ENCODE measurements around the gene ACSF2. TPM values are rescaled to one million over a fixed set of nuclear protein-coding genes. Genes with fewer than 3 reads are reported as not detected.

ACSF2 gene
- total RNA-seq, 1 experiment from 2014 or later, result 72.7 TPM

DNA sequence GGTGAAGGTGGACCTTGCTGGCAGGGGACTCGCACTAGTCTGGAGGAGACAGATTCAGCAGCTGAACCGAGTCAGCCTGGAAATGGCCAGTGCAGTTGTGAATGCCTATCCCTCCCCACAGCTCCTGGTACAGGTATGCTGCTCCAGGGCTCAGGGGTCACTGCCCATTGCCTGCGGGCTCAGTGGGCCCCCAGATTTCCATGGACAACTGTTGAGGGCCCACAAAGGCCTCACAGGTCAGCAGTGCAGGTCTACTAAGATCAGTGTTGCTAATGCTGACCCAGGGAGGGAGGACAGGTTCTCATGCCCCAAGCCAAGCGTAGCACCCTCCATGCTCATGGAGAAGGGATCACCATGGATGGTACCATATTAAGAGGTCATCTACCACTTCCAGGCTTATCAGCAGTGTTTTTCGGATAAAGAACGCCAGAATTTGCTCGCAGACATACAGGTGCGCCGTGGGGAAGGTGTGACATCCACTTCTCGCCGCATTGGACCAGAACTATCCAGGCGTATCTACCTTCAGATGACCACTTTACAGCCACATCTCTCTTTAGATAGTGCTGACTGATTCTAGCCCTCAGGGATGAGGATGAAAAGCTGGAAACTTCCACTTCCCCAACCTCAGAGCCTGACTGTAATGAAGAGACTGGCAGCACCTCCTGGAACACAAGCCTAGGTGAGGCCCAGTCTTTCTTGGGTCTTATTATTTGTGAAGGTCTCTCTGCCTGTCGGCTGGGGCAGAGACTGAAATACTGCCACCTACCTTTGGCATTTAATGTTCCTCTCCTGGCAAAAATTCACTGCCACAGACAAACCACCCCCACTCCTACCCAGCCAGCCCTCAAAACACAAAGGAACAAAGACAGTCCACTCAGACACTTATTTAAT, 45.4 kb upstream of the ACSF2 start:
- no peak overlapping the region for H3K9ac ChIP-seq (ENCODE audit: low read length)
- TF ChIP-seq EZH2 (IDR thresholded peaks at IDR 0.05; ENCODE audit: low read length, unreplicated experiment), result no peak
- TF ChIP-seq, protein P1, sequence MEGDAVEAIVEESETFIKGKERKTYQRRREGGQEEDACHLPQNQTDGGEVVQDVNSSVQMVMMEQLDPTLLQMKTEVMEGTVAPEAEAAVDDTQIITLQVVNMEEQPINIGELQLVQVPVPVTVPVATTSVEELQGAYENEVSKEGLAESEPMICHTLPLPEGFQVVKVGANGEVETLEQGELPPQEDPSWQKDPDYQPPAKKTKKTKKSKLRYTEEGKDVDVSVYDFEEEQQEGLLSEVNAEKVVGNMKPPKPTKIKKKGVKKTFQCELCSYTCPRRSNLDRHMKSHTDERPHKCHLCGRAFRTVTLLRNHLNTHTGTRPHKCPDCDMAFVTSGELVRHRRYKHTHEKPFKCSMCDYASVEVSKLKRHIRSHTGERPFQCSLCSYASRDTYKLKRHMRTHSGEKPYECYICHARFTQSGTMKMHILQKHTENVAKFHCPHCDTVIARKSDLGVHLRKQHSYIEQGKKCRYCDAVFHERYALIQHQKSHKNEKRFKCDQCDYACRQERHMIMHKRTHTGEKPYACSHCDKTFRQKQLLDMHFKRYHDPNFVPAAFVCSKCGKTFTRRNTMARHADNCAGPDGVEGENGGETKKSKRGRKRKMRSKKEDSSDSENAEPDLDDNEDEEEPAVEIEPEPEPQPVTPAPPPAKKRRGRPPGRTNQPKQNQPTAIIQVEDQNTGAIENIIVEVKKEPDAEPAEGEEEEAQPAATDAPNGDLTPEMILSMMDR (conservative IDR thresholded peaks at IDR 0.05; ENCODE audit: low read depth, low read length), result peak; percentile 47
- no peak overlapping the region for H3K27ac ChIP-seq (ENCODE audit: low read length)
- no peak overlapping the region for H2AFZ ChIP-seq (ENCODE audit: low read length)
- ATAC-seq (peak; percentile 19), DNase-seq (peak; percentile 36)
- no peaks in the 10 kb centered on the region for H3K9me2 ChIP-seq (replicated peaks; ENCODE audit: low read length)
- ChIA-PET POLR2A (ENCODE audit: unreplicated experiment) (no interaction called here), CTCF (no interaction called here)
- BruUV-seq (replicated peaks), result no TSS peak
- peaks cover 57% of the 10 kb centered on the region for H3K36me3 ChIP-seq (ENCODE audit: low read depth, low read length)
- no peak overlapping the region for H3K4me2 ChIP-seq (ENCODE audit: low read length)
- no peaks in the 10 kb centered on the region for H3K79me2 ChIP-seq (ENCODE audit: low read length)
- H3K27me3 ChIP-seq (ENCODE audit: low read length), result no peaks in the 10 kb centered on the region
- no peaks in the 10 kb centered on the region for H4K20me1 ChIP-seq (ENCODE audit: low read length)
- H3K9me3 ChIP-seq (ENCODE audit: low read length), result no peaks in the 10 kb centered on the region
- H3K4me3 ChIP-seq (ENCODE audit: low read length), result no peak overlapping the region
- H3K4me1 ChIP-seq (ENCODE audit: insufficient read depth, low read length), result no peaks in the 10 kb centered on the region
- intact Hi-C loops (cut with micrococcal nuclease), result no loop called here
- H3F3A ChIP-seq (ENCODE audit: low read length, unreplicated experiment), result no peaks in the 10 kb centered on the region

DNA sequence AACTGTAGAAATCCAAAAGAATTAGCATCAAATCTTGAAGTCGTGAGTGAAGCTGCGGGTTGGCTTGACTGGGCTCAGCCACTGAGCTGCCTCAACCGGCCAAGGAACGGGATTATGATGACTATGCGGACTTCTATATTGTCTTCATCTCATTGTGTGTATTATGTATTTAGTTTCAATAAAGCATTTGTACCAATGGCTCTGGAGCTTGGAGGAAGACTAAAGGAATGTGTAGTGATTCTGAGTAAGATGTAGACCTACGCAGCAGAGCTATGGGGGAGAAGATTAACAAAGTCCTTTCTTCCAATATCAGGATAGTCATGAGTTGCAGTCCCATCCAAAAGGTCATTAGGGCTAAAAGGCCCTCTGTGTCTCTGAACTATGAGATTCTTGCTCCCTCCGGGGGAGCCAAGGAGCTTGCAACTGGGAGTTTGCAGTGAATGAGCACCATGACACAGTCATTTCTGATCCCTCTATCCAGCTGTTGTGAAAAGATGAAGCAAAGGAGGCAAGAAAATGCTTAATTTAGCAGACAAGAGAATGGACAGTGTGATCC, 44.7 kb upstream of the ACSF2 start:
- ChIA-PET CTCF (no interaction called here), POLR2A (ENCODE audit: unreplicated experiment) (no interaction called here)
- DNase-seq (no peak), ATAC-seq (no peak)
- TF ChIP-seq EZH2 (IDR thresholded peaks at IDR 0.05; ENCODE audit: low read length, unreplicated experiment), result no peak
- TF ChIP-seq, protein P1 (conservative IDR thresholded peaks at IDR 0.05; ENCODE audit: low read depth, low read length), result no peak
- TF ChIP-seq EZH2phosphoT487 (IDR thresholded peaks at IDR 0.05; ENCODE audit: borderline replicate concordance, low read length), result no peak
- Histone ChIP-seq H3K27me3 (ENCODE audit: low read length) (no peaks in the 10 kb centered on the region), H3K9me3 (ENCODE audit: low read length) (no peaks in the 10 kb centered on the region), H3K4me1 (ENCODE audit: insufficient read depth, low read length) (no peaks in the 10 kb centered on the region), H2AFZ (ENCODE audit: low read length) (no peak overlapping the region), H3K36me3 (ENCODE audit: low read depth, low read length) (peaks cover 64% of the 10 kb centered on the region), H3K4me2 (ENCODE audit: low read length) (no peak overlapping the region), H3F3A (ENCODE audit: low read length, unreplicated experiment) (no peaks in the 10 kb centered on the region), H3K9me2 (replicated peaks; ENCODE audit: low read length) (no peaks in the 10 kb centered on the region), H3K4me3 (ENCODE audit: low read length) (no peak overlapping the region), H3K79me2 (ENCODE audit: low read length) (no peaks in the 10 kb centered on the region), H3K27ac (ENCODE audit: low read length) (no peak overlapping the region), H3K9ac (ENCODE audit: low read length) (no peak overlapping the region), H4K20me1 (ENCODE audit: low read length) (no peaks in the 10 kb centered on the region)
- intact Hi-C loops (cut with micrococcal nuclease), result no loop called here
- BruUV-seq (replicated peaks), result TSS peak; percentile 18

- no TSS peak for BruUV-seq (replicated peaks)
- CTCF ChIA-PET, result no interaction called here
- POLR2A ChIA-PET (ENCODE audit: unreplicated experiment), result no interaction called here
Observed at GRCh38 chr17:50381920-50382319, 44.1 kb upstream of the ACSF2 start.

More at GRCh38 chr17:50381920-50382319, 44.1 kb upstream of the ACSF2 start:
- Histone ChIP-seq H4K20me1 (ENCODE audit: low read length) (no peaks in the 10 kb centered on the region), H3K9me3 (ENCODE audit: low read length) (no peaks in the 10 kb centered on the region), H3F3A (ENCODE audit: low read length, unreplicated experiment) (no peaks in the 10 kb centered on the region), H3K4me2 (ENCODE audit: low read length) (no peak overlapping the region), H3K4me1 (ENCODE audit: insufficient read depth, low read length) (no peaks in the 10 kb centered on the region), H3K9me2 (replicated peaks; ENCODE audit: low read length) (no peaks in the 10 kb centered on the region), H3K4me3 (ENCODE audit: low read length) (no peak overlapping the region), H3K27me3 (ENCODE audit: low read length) (no peaks in the 10 kb centered on the region), H3K36me3 (ENCODE audit: low read depth, low read length) (peaks cover 70% of the 10 kb centered on the region), H2AFZ (ENCODE audit: low read length) (no peak overlapping the region), H3K9ac (ENCODE audit: low read length) (no peak overlapping the region), H3K27ac (ENCODE audit: low read length) (no peak overlapping the region), H3K79me2 (ENCODE audit: low read length) (no peaks in the 10 kb centered on the region)
- ATAC-seq (no peak), DNase-seq (no peak)
- TF ChIP-seq EZH2phosphoT487 (IDR thresholded peaks at IDR 0.05; ENCODE audit: borderline replicate concordance, low read length) (no peak), EZH2 (IDR thresholded peaks at IDR 0.05; ENCODE audit: low read length, unreplicated experiment) (no peak)
- TF ChIP-seq, protein P1 (conservative IDR thresholded peaks at IDR 0.05; ENCODE audit: low read depth, low read length), result no peak
- intact Hi-C loops (cut with micrococcal nuclease), result no loop called here

All from PC-3 (cell line).